Endothelial cell of umbilical vein (primary cell): Measurements from ENCODE around the gene PRKG1. TPM values are rescaled to one million over a fixed set of nuclear protein-coding genes. Genes with fewer than 3 reads are reported as not detected.
A peak's percentile ranks its signal among the peaks of the same experiment; 100 is the strongest.

ENCODE experiments used
- BruUV-seq: library from RNA; stranded (reverse); fragments of 400-500 nt; replicated peaks from 2 replicates; lab custom pipeline; 2021; lab: Mats Ljungman, UMichigan
- CTCF ChIA-PET: fragments of 300-600, 350-600 bp; sonication (Branson Sonifier 250); formaldehyde crosslinking; loops from one replicate; lab custom pipeline; 2021; ENCODE audit warnings: antibody characterized with exemption, inconsistent platforms; lab: Charles Lee
- POLR2A ChIA-PET: fragments of 300-600, 350-600 bp; sonication (Branson Sonifier 250); formaldehyde crosslinking; loops from one replicate; lab custom pipeline; 2021; ENCODE audit warnings: antibody characterized with exemption, inconsistent platforms; lab: Charles Lee
- DNase-seq: peaks from one replicate; pipeline ENCODE4 v3.0.0-alpha.2; 2011; ENCODE audit warnings: low read depth, low spot score
- FAIRE-seq: peaks from 2 replicates; lab custom pipeline; 2011; peaks lifted over from hg19 to GRCh38; lab: Jason Lieb, UNC
- H2AFZ ChIP-seq: 2 replicates; pipeline ENCODE4 v1.6.0; 2012; ENCODE audit warnings: low read depth, low read length, control low read depth, inconsistent platforms
- H3K27ac ChIP-seq: 2 replicates; pipeline ENCODE4 v1.5.1; 2011; ENCODE audit warnings: low read depth, mild to moderate bottlenecking, control low read depth, low read length, moderate library complexity; ENCODE audit not compliant: insufficient read depth
- H3K27me3 ChIP-seq, 2 experiments: 2 replicates each; pipeline versions ENCODE4 v1.6.0 to v1.6.1; 2011; ENCODE audit warnings: low read length in 2 of 2, mixed read lengths in 1 of 2; ENCODE audit not compliant: control insufficient read depth in 2 of 2, insufficient read depth in 2 of 2
- H3K36me3 ChIP-seq, 2 experiments: 2 replicates in 1 of 2; 3 replicates in 1 of 2; pipeline ENCODE4 v1.5.1; 2011; ENCODE audit warnings: low read length in 2 of 2, mild to moderate bottlenecking in 1 of 2, moderate library complexity in 1 of 2; ENCODE audit not compliant: control insufficient read depth in 2 of 2, insufficient read depth in 2 of 2; ENCODE audit errors: extremely low read depth in 1 of 2
- H3K4me1 ChIP-seq: 3 replicates; pipeline ENCODE4 v1.5.1; 2011; ENCODE audit warnings: mild to moderate bottlenecking, low read length; ENCODE audit not compliant: control insufficient read depth, insufficient read depth; ENCODE audit errors: extremely low read depth
- H3K4me2 ChIP-seq: 2 replicates; pipeline ENCODE4 v1.6.1; 2011; ENCODE audit warnings: low read length, control low read depth, mixed read lengths; ENCODE audit not compliant: insufficient read depth
- H3K4me3 ChIP-seq, 3 experiments: fragments of 200-600 bp in 1 of 3; sonication (generic), shearing (Covaris generic) in 1 of 3; replicated peaks in 1 of 3; 2 replicates each; pipeline ENCODE4 v1.5.1; 2011 to 2016; ENCODE audit warnings: control low read depth in 3 of 3, low read length in 3 of 3, mild to moderate bottlenecking in 2 of 3, inconsistent platforms in 1 of 3, low read depth in 1 of 3, moderate library complexity in 1 of 3; ENCODE audit not compliant: insufficient read depth in 1 of 3
- H3K79me2 ChIP-seq: 2 replicates; pipeline ENCODE4 v1.6.0; 2012; ENCODE audit warnings: low read length, inconsistent platforms; ENCODE audit not compliant: control insufficient read depth, insufficient read depth
- H3K9ac ChIP-seq: replicated peaks from 2 replicates; pipeline ENCODE3; 2011; ENCODE audit warnings: low read length, control low read depth; ENCODE audit not compliant: insufficient read depth; ENCODE audit errors: extremely low read depth
- H3K9me1 ChIP-seq: replicated peaks from 3 replicates; pipeline ENCODE4 v1.6.0; 2011; ENCODE audit warnings: mild to moderate bottlenecking, low read length; ENCODE audit not compliant: control insufficient read depth, insufficient read depth; ENCODE audit errors: extremely low read depth
- H3K9me3 ChIP-seq: replicated peaks from 2 replicates; pipeline ENCODE4 v1.5.1; 2012; ENCODE audit warnings: low read length, inconsistent platforms; ENCODE audit not compliant: control insufficient read depth, insufficient read depth
- H4K20me1 ChIP-seq: replicated peaks from 2 replicates; pipeline ENCODE3; 2011; ENCODE audit warnings: mild to moderate bottlenecking, low read length; ENCODE audit not compliant: control insufficient read depth, insufficient read depth; ENCODE audit errors: extremely low read depth
- FOS ChIP-seq: IDR thresholded peaks from 2 replicates; pipeline ENCODE4 v1.6.1; 2011; ENCODE audit warnings: mild to moderate bottlenecking, low read length, moderate library complexity, borderline replicate concordance; ENCODE audit not compliant: insufficient read depth
- MYC ChIP-seq: IDR thresholded peaks from one replicate; pipeline ENCODE4 v1.6.1; 2011; ENCODE audit warnings: mild to moderate bottlenecking, low read depth, low read length
- dilution Hi-C: fragments of 300-500 bp; cut with MboI; formaldehyde crosslinking; loops from one replicate; pipeline ENCODE4 v1.15.0; 2019; ENCODE audit warnings: low sequenced_read_pairs; ENCODE audit not compliant: extremely low pct_ligation_motif_present
- intact Hi-C: fragments of 100-400 bp; cut with micrococcal nuclease; formaldehyde crosslinking; loops from one replicate; pipeline ENCODE4 v1.10.0; 2022
- polyA plus RNA-seq, 4 experiments: library from polyadenylated mRNA; depleted of rRNA in 3 of 4; stranded (reverse) in 3 of 4; unstranded in 1 of 4; fragments of >200 nt; gene quantifications; 2 replicates each; pipeline versions ENCODE4 v1.2.1 to v1.2.3, GENCODE V29; 2011 to 2012; ENCODE audit warnings: missing spikeins in 1 of 4
- total RNA-seq: library from RNA; stranded (reverse); gene quantifications from 2 replicates; pipeline ENCODE4 v1.2.3, GENCODE V29; 2021
- TF ChIP-seq, protein P1 (sequence below): IDR thresholded peaks from 2 replicates; pipeline ENCODE4 v1.6.1; 2011; ENCODE audit not compliant: insufficient read depth, insufficient read length
- TF ChIP-seq, protein P2 (sequence below), 2 donors: IDR thresholded peaks; 1 replicate in 1 of 2; 2 replicates in 1 of 2; pipeline ENCODE4 v1.5.1; 2011; ENCODE audit warnings: low read length in 2 of 2, mild to moderate bottlenecking in 2 of 2, moderate library complexity in 2 of 2, control low read depth in 1 of 2, inconsistent platforms in 1 of 2, low read depth in 1 of 2; ENCODE audit not compliant: insufficient read depth in 1 of 2; ENCODE audit errors: extremely low read depth in 1 of 2

PRKG1 gene
- total and polyA plus RNA-seq, 2 donors (not counting 3 experiments of a cell fraction or from before 2014, with no cell fraction given), result 0.01 to 0.18 TPM

DNA sequence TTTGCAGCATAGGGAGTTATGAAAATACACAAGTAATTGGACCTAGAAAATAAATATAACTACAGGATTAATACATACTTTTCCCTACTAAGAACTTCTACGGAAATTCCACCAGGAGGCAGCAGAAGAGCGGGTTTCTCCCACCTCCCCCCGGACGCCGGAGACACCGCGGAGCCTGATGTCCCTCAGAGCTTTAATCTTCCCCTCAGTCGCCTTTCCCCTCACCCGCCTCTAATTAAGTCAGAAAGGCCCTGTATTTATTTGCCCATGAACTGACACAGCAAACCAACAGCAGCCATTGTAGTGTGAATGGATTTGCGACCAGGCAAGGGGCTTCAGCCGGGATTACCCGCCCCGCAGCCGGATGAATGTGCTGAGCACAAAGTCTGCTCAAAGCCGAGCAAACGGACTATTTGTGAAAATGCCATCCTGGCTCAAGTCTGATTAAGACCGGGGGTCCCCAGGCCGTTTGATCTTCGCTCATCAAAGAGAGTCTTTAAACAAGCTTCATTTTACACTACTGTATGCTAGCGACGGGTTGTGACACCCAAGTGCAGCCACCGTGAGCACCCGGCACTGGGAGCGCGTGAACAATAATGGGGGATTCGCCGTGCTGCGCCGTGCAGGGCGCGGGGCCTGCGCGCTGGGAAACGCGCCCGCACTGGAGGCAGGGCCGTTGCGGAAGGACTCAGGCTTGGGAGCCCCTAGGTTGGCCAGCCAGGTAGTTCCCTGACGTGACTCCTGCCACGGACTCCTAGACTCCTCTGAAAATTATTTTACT, 1234.2 kb downstream of the PRKG1 start:
- Histone ChIP-seq H2AFZ (peak overlapping the region; percentile 91), H3K4me3 (peak overlapping the region; percentile 9 to 65 (median 55)), H3K27me3 (no peaks in the 10 kb centered on the region), H3K27ac (peak overlapping the region; percentile 55), H3K4me1 (peaks cover 9% of the 10 kb centered on the region), H3K9me1 (no peaks in the 10 kb centered on the region), H3K9me3 (no peaks in the 10 kb centered on the region), H4K20me1 (no peaks in the 10 kb centered on the region), H3K79me2 (no peaks in the 10 kb centered on the region), H3K4me2 (peak overlapping the region; percentile 82), H3K9ac (peak overlapping the region; percentile 64), H3K36me3 (no peaks in the 10 kb centered on the region)
- intact Hi-C loops (loop anchor here (1.0 kb wide), 6 partner anchors 181 to 472 kb away; no protein-coding TSS in a partner anchor), dilution Hi-C loops (no loop called here)
- POLR2A ChIA-PET, result interaction anchor here (1.3 kb wide), 1 partner anchor 180 kb away, joined by 8 read pairs; no protein-coding TSS in a partner anchor
- CTCF ChIA-PET, result interaction anchor here (0.7 to 16.5 kb wide), 51 partner anchors 8 to 1308 kb away, joined by 3 to 630 read pairs (median 4); no protein-coding TSS in a partner anchor
- DNase-seq (peak; percentile 86), FAIRE-seq (peak; percentile 66)
- BruUV-seq, result no TSS peak
- no peak for TF ChIP-seq MYC
- no peak for TF ChIP-seq FOS
- TF ChIP-seq, protein P1, sequence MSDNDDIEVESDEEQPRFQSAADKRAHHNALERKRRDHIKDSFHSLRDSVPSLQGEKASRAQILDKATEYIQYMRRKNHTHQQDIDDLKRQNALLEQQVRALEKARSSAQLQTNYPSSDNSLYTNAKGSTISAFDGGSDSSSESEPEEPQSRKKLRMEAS, result no peak
- TF ChIP-seq, protein P2, sequence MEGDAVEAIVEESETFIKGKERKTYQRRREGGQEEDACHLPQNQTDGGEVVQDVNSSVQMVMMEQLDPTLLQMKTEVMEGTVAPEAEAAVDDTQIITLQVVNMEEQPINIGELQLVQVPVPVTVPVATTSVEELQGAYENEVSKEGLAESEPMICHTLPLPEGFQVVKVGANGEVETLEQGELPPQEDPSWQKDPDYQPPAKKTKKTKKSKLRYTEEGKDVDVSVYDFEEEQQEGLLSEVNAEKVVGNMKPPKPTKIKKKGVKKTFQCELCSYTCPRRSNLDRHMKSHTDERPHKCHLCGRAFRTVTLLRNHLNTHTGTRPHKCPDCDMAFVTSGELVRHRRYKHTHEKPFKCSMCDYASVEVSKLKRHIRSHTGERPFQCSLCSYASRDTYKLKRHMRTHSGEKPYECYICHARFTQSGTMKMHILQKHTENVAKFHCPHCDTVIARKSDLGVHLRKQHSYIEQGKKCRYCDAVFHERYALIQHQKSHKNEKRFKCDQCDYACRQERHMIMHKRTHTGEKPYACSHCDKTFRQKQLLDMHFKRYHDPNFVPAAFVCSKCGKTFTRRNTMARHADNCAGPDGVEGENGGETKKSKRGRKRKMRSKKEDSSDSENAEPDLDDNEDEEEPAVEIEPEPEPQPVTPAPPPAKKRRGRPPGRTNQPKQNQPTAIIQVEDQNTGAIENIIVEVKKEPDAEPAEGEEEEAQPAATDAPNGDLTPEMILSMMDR (IDR thresholded peaks at IDR 0.05; ENCODE audit: extremely low read depth in 1 of 2, insufficient read depth in 1 of 2, low read depth in 1 of 2, low read length in 2 of 2), result peak; percentile 61 to 72
